Middle frontal gyrus (tissue), 1 donor: ENCODE data around the gene NOS1.

ENCODE experiments used
- DNase-seq: peaks from one replicate; pipeline ENCODE4 v3.0.0-alpha.2; 2015; ENCODE audit warnings: low spot score; ENCODE audit errors: extremely low spot score

Gene NOS1

GRCh38 chr12:117180758-117181467, 180.5 kb downstream of the NOS1 start:
- no peak for DNase-seq

- no peak for DNase-seq
Measured at GRCh38 chr12:117178745-117179144, 182.7 kb downstream of the NOS1 start.

- no peak for DNase-seq
Measured at GRCh38 chr12:117178301-117178700, 183.1 kb downstream of the NOS1 start.

DNA sequence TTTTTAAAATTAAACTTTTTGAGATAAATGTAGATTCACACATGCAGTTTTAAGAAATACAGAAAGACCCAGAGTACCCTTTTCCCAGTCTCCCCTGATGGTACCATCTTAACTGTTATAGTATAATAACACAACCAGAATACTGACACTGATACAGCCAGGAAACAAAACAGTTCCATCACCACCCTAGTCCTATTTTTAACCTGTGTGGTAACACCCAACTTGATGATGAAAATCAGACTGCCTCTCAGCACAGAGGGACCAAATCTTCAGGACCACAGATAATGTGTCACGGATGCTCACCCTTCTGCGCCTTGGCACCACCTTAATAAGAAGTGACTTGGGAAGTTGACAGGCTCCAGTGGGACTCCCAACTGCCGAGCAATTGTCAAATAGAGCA, 189.3 kb downstream of the NOS1 start:
- DNase-seq = no peak

- DNase-seq = no peak
Measured at GRCh38 chr12:117171499-117172162, 189.8 kb downstream of the NOS1 start.

GRCh38 chr12:117169548-117169947, 191.9 kb downstream of the NOS1 start:
- DNase-seq = no peak

DNA sequence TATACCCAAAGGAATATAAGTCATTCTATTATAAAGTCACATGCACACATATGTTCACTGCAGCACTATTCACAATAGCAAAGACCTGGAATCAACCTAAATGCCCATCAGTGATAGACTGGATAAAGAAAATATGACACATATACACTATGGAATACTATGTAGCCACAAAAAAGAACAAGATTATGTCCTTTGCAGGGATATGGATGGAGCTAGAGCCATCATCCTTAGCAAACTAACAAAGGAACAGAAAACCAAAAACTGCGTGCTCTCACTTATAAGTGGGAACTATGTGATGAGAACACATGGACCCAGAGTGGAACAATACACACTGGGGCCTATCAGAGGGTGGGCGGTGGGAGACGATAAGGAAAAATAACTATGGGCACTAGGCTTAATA, 192.4 kb downstream of the NOS1 start:
- no peak for DNase-seq

- no peak for DNase-seq
Measured at GRCh38 chr12:117167769-117168168, 193.7 kb downstream of the NOS1 start.

DNA sequence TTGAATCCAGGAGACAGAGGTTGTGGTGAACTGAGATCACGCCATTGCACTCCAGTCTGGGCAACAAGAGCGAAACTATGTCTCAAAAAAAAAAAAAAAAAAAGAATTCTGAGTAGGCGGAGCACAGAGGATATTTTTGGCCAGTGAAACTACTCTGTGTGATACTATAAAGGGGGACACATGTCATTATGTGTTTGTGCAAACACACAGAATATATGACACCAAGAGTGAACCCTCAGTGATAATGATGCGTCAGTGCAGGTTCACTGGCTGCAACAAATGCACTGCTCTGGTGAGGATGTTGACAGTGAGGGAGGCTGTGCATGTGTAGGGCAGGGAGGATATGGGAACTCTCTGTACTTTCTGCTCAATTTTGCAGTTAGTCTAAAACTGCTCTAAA, 195.3 kb downstream of the NOS1 start:
- DNase-seq = no peak

- DNase-seq = no peak
Measured at GRCh38 chr12:117165342-117165741, 196.1 kb downstream of the NOS1 start.

DNA sequence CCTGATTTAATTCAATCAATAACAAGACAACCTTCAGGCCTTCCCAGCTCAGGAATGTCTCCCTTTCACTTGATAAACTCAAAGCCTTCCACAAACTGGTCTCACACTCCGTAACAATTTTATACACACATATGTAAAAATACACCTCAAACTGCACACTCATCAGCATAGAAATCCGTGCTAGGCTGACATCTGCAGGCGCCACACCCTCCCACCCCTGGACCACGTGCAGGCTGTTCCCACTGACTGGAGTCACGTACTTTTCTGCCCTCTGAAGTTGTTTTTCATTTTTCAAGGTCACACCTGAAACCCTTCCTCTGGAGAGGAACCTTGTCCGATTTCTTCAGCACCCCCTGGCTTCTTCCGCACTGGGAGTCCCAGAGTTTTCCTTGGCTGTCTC, 198.8 kb downstream of the NOS1 start:
- DNase-seq = no peak

- DNase-seq = no peak
Measured at GRCh38 chr12:117162167-117162539, 199.3 kb downstream of the NOS1 start.

DNA sequence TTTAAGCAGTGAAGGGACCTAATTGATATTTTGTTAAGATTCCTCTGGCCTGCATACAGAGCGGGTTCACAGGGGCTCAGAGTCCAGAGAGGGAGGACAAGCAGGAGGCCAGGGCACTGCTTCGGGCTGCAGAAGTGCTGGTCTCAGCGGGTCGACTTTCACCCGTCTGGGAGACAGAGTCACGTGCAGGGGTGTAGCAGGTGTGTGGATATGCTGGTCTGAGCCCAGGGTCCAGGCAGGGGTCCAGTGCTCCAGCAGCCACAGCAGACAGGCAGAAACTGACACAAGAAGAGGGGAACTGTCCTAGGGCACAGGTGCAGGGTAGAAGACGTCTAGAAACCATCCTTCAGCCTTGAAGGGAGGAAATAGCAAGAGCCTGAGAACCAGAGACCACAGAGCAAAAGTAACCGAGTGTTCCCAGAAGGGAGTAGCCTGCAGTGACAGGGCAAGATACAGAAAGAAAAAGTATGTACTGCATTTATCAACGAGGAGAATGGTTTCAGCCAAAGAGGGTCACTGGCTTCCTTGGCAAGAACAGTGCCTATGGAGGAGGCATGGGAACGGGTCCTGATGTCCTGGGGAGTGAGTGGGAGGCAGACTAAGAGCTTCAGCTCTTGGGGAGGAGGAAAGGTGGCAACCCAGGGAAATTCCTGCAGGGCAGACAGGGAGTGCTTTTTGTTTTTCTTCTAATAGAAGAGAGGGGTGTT, 199.8 kb downstream of the NOS1 start:
- DNase-seq = no peak

GRCh38 chr12:117159674-117160073, 201.8 kb downstream of the NOS1 start:
- no peak for DNase-seq

DNA sequence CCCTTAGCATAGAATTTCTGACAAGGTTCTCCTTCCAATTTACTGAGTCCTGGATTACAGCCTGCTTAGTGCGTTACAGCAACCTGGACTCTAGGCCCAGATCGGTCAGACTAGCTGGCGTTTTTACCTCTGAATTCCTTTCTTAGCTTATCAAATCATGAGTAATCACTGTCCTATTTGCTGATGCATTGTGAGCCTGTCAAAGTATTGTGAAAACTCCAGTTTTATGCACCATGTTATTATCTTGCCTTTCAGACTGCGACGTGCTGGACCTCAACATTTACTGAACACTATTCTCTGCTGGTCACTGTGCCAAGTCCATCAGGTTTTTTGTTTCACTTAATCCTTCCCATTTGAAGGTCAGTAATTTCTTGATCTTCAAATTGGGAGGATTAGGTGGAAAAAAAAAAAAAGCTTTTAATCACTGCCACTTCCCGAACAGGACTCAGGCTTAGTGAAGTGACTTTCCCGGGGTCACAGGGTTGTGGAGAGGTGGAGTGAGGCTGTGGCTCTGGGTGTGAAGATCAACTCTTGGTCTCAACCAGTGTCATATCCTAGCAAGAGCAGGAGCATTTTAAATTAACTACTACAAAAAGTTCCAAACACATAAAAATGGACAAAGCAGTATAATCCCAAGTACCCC, 202.4 kb downstream of the NOS1 start:
- no peak for DNase-seq
